ENCODE measurements around the gene SGIP1.

DNA sequence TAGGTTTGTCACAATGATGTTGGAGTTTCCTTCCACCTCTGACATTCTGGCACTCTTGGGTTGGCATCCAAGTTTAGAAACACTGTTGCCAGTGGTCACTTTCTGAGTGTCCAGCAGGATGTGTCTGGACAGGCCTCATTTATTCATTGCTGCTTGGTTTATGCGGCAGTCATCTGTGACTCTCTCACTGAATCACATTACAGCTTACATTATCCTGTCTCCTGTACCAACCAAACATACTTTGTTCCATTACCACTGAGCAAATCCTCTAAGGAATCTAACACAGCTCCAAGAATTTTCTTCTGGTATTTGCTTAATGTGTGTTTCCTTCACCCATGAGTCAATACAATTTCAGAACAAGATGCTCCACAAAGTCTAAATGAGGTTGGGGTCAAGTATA is 19.9 kb downstream of the SGIP1 start:
- TF ChIP-seq POLR2A (IDR thresholded peaks at IDR 0.05) (no peak), POLR2AphosphoS5 (IDR thresholded peaks at IDR 0.05) (no peak)

All from prostate gland (tissue), 1 donor.